SK-N-SH (cell line): ENCODE results near the gene CELF4. TPM values are rescaled to one million over a fixed set of nuclear protein-coding genes. Genes with fewer than 3 reads are reported as not detected.
A peak's percentile ranks its signal among the peaks of the same experiment; 100 is the strongest.

Experiments
- CTCF ChIA-PET: fragments of 300-600, 350-600 bp; formaldehyde crosslinking; extraction: SDS; loops from one replicate; lab custom pipeline; 2021; lab: Yijun Ruan, JAX
- POLR2A ChIA-PET: fragments of 350-600 bp; sonication (Branson Sonifier 250); formaldehyde crosslinking; extraction: SDS; loops from one replicate; lab custom pipeline; 2020; ENCODE audit warnings: antibody characterized with exemption, inconsistent platforms; lab: Yijun Ruan, JAX
- DNase-seq: peaks from one replicate; pipeline ENCODE4 v3.0.0; 2012
- H2AFZ ChIP-seq: fragments of 200-600 bp; sonication (generic); 2 replicates; pipeline ENCODE4 v1.8.1; 2016; ENCODE audit warnings: antibody characterized with exemption, mild to moderate bottlenecking, low read depth
- H3F3A ChIP-seq: fragments of 200-600 bp; sonication (generic); replicated peaks from 2 replicates; pipeline ENCODE3; 2016; ENCODE audit warnings: antibody characterized with exemption, mild to moderate bottlenecking; ENCODE audit not compliant: insufficient read depth
- H3K27ac ChIP-seq, 2 experiments: fragments of 200-500 bp in 1 of 2; fragments of 200-600 bp in 1 of 2; sonication (Bioruptor generic) in 1 of 2; sonication (generic), shearing (Covaris generic) in 1 of 2; 2 replicates each; pipeline versions ENCODE4 v1.5.1 to v1.6.1; 2014 to 2016; ENCODE audit warnings: low read depth in 2 of 2, inconsistent platforms in 1 of 2, low read length in 1 of 2, mild to moderate bottlenecking in 1 of 2, mixed read lengths in 1 of 2
- H3K27me3 ChIP-seq: fragments of 200-600 bp; sonication (generic), shearing (Covaris generic); 2 replicates; pipeline ENCODE4 v1.6.1; 2016; ENCODE audit warnings: mixed run types; ENCODE audit not compliant: insufficient read depth
- H3K36me3 ChIP-seq, 2 experiments: fragments of 200-500 bp in 1 of 2; fragments of 200-600 bp in 1 of 2; sonication (Bioruptor generic) in 1 of 2; sonication (generic) in 1 of 2; replicated peaks in 1 of 2; 2 replicates each; pipeline versions ENCODE3 to v1.5.1; 2014 to 2016; ENCODE audit warnings: low read length in 1 of 2, mild to moderate bottlenecking in 1 of 2; ENCODE audit not compliant: insufficient read depth in 2 of 2, control insufficient read depth in 1 of 2
- H3K4me1 ChIP-seq, 2 experiments: fragments of 200-500 bp in 1 of 2; fragments of 200-600 bp in 1 of 2; sonication (Bioruptor generic) in 1 of 2; sonication (generic), shearing (Covaris generic) in 1 of 2; 2 replicates each; pipeline versions ENCODE4 v1.5.1 to v1.6.1; 2014 to 2016; ENCODE audit warnings: low read depth in 1 of 2, low read length in 1 of 2, mixed run types in 1 of 2; ENCODE audit not compliant: insufficient read depth in 2 of 2, control insufficient read depth in 1 of 2
- H3K4me2 ChIP-seq: fragments of 200-600 bp; sonication (generic), shearing (Covaris generic); 2 replicates; pipeline ENCODE4 v1.6.1; 2017; ENCODE audit warnings: mixed run types
- H3K4me3 ChIP-seq, 2 experiments: fragments of 200-500 bp in 1 of 2; fragments of 200-600 bp in 1 of 2; sonication (Bioruptor generic) in 1 of 2; sonication (generic), shearing (Covaris generic) in 1 of 2; 2 replicates each; pipeline versions ENCODE4 v1.5.1 to v1.8.1; 2014 to 2016; ENCODE audit warnings: low read depth in 2 of 2, inconsistent platforms in 1 of 2, low read length in 1 of 2, mild to moderate bottlenecking in 1 of 2, mixed read lengths in 1 of 2, moderate library complexity in 1 of 2
- H3K79me2 ChIP-seq: fragments of 200-600 bp; sonication (generic); 2 replicates; pipeline ENCODE4 v1.8.1; 2017; ENCODE audit warnings: mild to moderate bottlenecking; ENCODE audit not compliant: insufficient read depth
- H3K9ac ChIP-seq: fragments of 200-600 bp; sonication (generic); 2 replicates; pipeline ENCODE4 v1.6.1; 2017; ENCODE audit warnings: mixed run types
- H3K9me2 ChIP-seq: fragments of 200-600 bp; sonication (generic); 2 replicates; pipeline ENCODE4 v1.6.1; 2017; ENCODE audit warnings: mixed run types
- H3K9me3 ChIP-seq: fragments of 200-600 bp; sonication (generic); 2 replicates; pipeline ENCODE4 v1.6.1; 2017; ENCODE audit warnings: mixed run types, mild to moderate bottlenecking, moderate library complexity
- H4K20me1 ChIP-seq: fragments of 200-600 bp; sonication (generic); 2 replicates; pipeline ENCODE4 v1.6.1; 2017; ENCODE audit warnings: mild to moderate bottlenecking, mixed run types; ENCODE audit not compliant: insufficient read depth
- CHD2 ChIP-seq: fragments of 150-350 bp; IDR thresholded peaks from 2 replicates; pipeline ENCODE4 v1.6.1; 2018; ENCODE audit warnings: low read length; ENCODE audit not compliant: partially characterized antibody
- CTCF ChIP-seq: fragments of 200-600 bp; sonication (generic); IDR thresholded peaks from 2 replicates; pipeline ENCODE4 v1.6.1; 2017; ENCODE audit warnings: antibody characterized with exemption, mild to moderate bottlenecking, moderate library complexity
- FOSL2 ChIP-seq: IDR thresholded peaks from 2 replicates; pipeline ENCODE4 v1.4.0; 2012; ENCODE audit warnings: low read depth, mild to moderate bottlenecking, moderate library complexity, borderline replicate concordance
- MXI1 ChIP-seq: IDR thresholded peaks from 2 replicates; pipeline ENCODE4 v1.6.1; 2012; ENCODE audit warnings: mild to moderate bottlenecking, low read depth, low read length, improper control_type of control experiment
- RAD21 ChIP-seq: IDR thresholded peaks from 2 replicates; pipeline ENCODE4 v1.6.1; 2012; ENCODE audit warnings: mild to moderate bottlenecking, low read length
- REST ChIP-seq: IDR thresholded peaks from 2 replicates; pipeline ENCODE4 v1.6.1; 2012; ENCODE audit warnings: mild to moderate bottlenecking, low read depth, low read length, moderate library complexity
- RFX5 ChIP-seq: IDR thresholded peaks from 2 replicates; pipeline ENCODE4 v1.6.1; 2012; ENCODE audit warnings: mild to moderate bottlenecking, improper control_type of control experiment, low read length
- SMC3 ChIP-seq: IDR thresholded peaks from 2 replicates; pipeline ENCODE4 v1.6.1; 2012; ENCODE audit warnings: low read depth, low read length, improper control_type of control experiment
- WGBS: methylation state at CpG from one replicate; pipeline ENCODE4 v1.1.6; 2017; ENCODE audit warnings: low lambda C conversion rate; 5-methylcytosine and 5-hydroxymethylcytosine counted together
- polyA plus RNA-seq, 3 experiments: library from polyadenylated mRNA; depleted of rRNA; stranded (reverse); fragments of >200 nt; gene quantifications; 2 replicates each; pipeline ENCODE4 v1.2.3, GENCODE V29; 2012
- TF ChIP-seq, protein P1 (sequence below): IDR thresholded peaks from 2 replicates; pipeline ENCODE4 v1.4.0; 2012; ENCODE audit warnings: low read depth, borderline replicate concordance

The CELF4 gene
- polyA plus RNA-seq, 1 of the 3 experiments (the other 2 are of a cell fraction) = 0.26 TPM

DNA sequence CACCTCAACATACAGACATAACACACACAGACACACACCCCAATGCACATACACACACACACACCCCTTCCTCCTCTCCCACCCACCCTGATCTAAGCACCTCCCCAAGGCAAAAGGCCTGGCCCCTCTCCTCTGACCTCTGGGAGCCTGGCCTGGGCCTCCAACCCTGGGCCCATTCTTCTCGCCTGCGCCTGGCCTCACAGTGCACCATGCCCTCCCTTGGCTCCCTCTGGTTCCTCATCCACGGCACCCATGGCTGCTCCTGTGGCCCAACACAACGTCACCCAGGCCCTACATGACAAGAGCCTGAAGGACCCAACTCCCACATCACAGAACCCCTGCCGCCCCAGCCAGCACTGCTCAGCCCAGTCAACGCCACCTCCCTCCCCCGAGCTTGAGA lies 281.3 kb downstream of the CELF4 start:
- DNase-seq = no peak
- H3K9me2 ChIP-seq = no peaks in the 10 kb centered on the region
- no peak overlapping the region for H3K27ac ChIP-seq
- no peaks in the 10 kb centered on the region for H3K36me3 ChIP-seq
- no peaks in the 10 kb centered on the region for H3K79me2 ChIP-seq
- no peak overlapping the region for H3K4me2 ChIP-seq
- H3K9me3 ChIP-seq = no peaks in the 10 kb centered on the region
- H4K20me1 ChIP-seq = no peaks in the 10 kb centered on the region
- CTCF ChIA-PET = no interaction called here
- peaks cover 0 to 5% of the 10 kb centered on the region in 2 experiments; a peak in 1 of 4 replicates for H3K4me1 ChIP-seq
- no peak overlapping the region for H2AFZ ChIP-seq
- H3K4me3 ChIP-seq = no peak overlapping the region
- 70% methylated on average over 5 of the region's 7 CpGs for WGBS
- TF ChIP-seq CTCF = no peak
- TF ChIP-seq CHD2 = no peak
- TF ChIP-seq FOSL2 = no peak
- no peak for TF ChIP-seq MXI1
- TF ChIP-seq, protein P1, sequence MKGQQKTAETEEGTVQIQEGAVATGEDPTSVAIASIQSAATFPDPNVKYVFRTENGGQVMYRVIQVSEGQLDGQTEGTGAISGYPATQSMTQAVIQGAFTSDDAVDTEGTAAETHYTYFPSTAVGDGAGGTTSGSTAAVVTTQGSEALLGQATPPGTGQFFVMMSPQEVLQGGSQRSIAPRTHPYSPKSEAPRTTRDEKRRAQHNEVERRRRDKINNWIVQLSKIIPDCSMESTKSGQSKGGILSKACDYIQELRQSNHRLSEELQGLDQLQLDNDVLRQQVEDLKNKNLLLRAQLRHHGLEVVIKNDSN = no peak
- H3K27me3 ChIP-seq = no peaks in the 10 kb centered on the region
- no peaks in the 10 kb centered on the region for H3F3A ChIP-seq
- no peak overlapping the region for H3K9ac ChIP-seq
- POLR2A ChIA-PET = no interaction called here

GRCh38 chr18:37282386-37283037 lies 283.1 kb downstream of the CELF4 start:
- WGBS = 47% methylated on average over 5 of the region's 5 CpGs
- H3K4me1 ChIP-seq = peaks cover 0 to 3% of the 10 kb centered on the region in 2 experiments; a peak in 1 of 4 replicates
- POLR2A ChIA-PET = no interaction called here
- peak; percentile 63 for DNase-seq
- H3K36me3 ChIP-seq = no peaks in the 10 kb centered on the region
- no peaks in the 10 kb centered on the region for H3K79me2 ChIP-seq
- H3K4me3 ChIP-seq = no peak overlapping the region
- no peaks in the 10 kb centered on the region for H3K27me3 ChIP-seq
- H2AFZ ChIP-seq = no peak overlapping the region
- TF ChIP-seq CTCF (peak; percentile 56), REST (no peak), SMC3 (peak; percentile 35; the same call in 1 of the 2 replicates), RAD21 (peak; percentile 59), RFX5 (no peak)
- TF ChIP-seq, all 33 proteins: peak for 3
- Histone ChIP-seq H3K9me2 (no peaks in the 10 kb centered on the region), H3K9ac (no peak overlapping the region), H4K20me1 (no peaks in the 10 kb centered on the region), H3F3A (no peaks in the 10 kb centered on the region), H3K9me3 (no peaks in the 10 kb centered on the region), H3K4me2 (no peak overlapping the region), H3K27ac (no peak overlapping the region)
- CTCF ChIA-PET = interaction anchor here (1.0 to 2.0 kb wide), 4 partner anchors 14 to 61 kb away, joined by 3 to 4 read pairs (median 3); no protein-coding TSS in a partner anchor
